H9 (cell line): ENCODE measurements around the gene ROBO2. TPM values are rescaled to one million over a fixed set of nuclear protein-coding genes. Genes with fewer than 3 reads are reported as not detected.

Experiments used
- DNase-seq: peaks from one replicate; pipeline ENCODE4 v3.0.0-alpha.2; 2017
- H2AFZ ChIP-seq: one replicate; pipeline ENCODE4 v1.6.1; 2013; ENCODE audit warnings: mild to moderate bottlenecking, low read length, control low read depth, moderate library complexity
- H2AK5ac ChIP-seq: 2 replicates; pipeline ENCODE4 v1.6.1; 2013; ENCODE audit warnings: low read length, control low read depth, mixed read lengths; ENCODE audit not compliant: insufficient read length
- H2BK120ac ChIP-seq: one replicate; pipeline ENCODE4 v1.6.1; 2013; ENCODE audit warnings: low read depth, mild to moderate bottlenecking, low read length, control low read depth, inconsistent platforms; ENCODE audit not compliant: poor library complexity, severe bottlenecking
- H2BK12ac ChIP-seq: 2 replicates; pipeline ENCODE4 v1.6.1; 2013; ENCODE audit warnings: low read length, control low read depth, mixed read lengths, low read depth; ENCODE audit not compliant: insufficient read length
- H2BK15ac ChIP-seq: 2 replicates; pipeline ENCODE4 v1.6.1; 2013; ENCODE audit warnings: low read depth, low read length, control low read depth
- H2BK20ac ChIP-seq: one replicate; pipeline ENCODE4 v1.6.1; 2013; ENCODE audit warnings: low read depth, mild to moderate bottlenecking, low read length, control low read depth, inconsistent platforms; ENCODE audit not compliant: poor library complexity, severe bottlenecking
- H2BK5ac ChIP-seq: 2 replicates; pipeline ENCODE4 v1.6.1; 2013; ENCODE audit warnings: low read length, control low read depth, mixed read lengths; ENCODE audit not compliant: insufficient read length
- H3K14ac ChIP-seq: 2 replicates; pipeline ENCODE4 v1.6.1; 2013; ENCODE audit warnings: low read length, control low read depth; ENCODE audit not compliant: insufficient read depth
- H3K18ac ChIP-seq: 2 replicates; pipeline ENCODE4 v1.6.1; 2013; ENCODE audit warnings: low read depth, mild to moderate bottlenecking, mixed read lengths, low read length, control low read depth; ENCODE audit not compliant: insufficient read length
- H3K23ac ChIP-seq: 2 replicates; pipeline ENCODE4 v1.6.1; 2013; ENCODE audit warnings: low read length, control low read depth, mixed read lengths, low read depth; ENCODE audit not compliant: insufficient read length
- H3K23me2 ChIP-seq: 2 replicates; pipeline ENCODE4 v1.6.1; 2013; ENCODE audit warnings: low read depth, mild to moderate bottlenecking, mixed read lengths, low read length, control low read depth; ENCODE audit not compliant: insufficient read length, poor library complexity, severe bottlenecking
- H3K27ac ChIP-seq: 2 replicates; pipeline ENCODE4 v1.5.1; 2013; ENCODE audit warnings: low read length, control low read depth, mixed read lengths, low read depth; ENCODE audit not compliant: insufficient read length
- H3K27me3 ChIP-seq: 2 replicates; pipeline ENCODE4 v1.6.1; 2013; ENCODE audit warnings: low read length, control low read depth, inconsistent platforms; ENCODE audit not compliant: insufficient read depth
- H3K4ac ChIP-seq: 2 replicates; pipeline ENCODE4 v1.6.1; 2013; ENCODE audit warnings: low read depth, mild to moderate bottlenecking, control low read depth, inconsistent platforms, low read length, moderate library complexity
- H3K4me1 ChIP-seq: 2 replicates; pipeline ENCODE4 v1.6.1; 2013; ENCODE audit warnings: low read length, control low read depth, inconsistent platforms; ENCODE audit not compliant: insufficient read depth
- H3K4me2 ChIP-seq: 2 replicates; pipeline ENCODE4 v1.6.1; 2013; ENCODE audit warnings: low read length, control low read depth, mixed read lengths; ENCODE audit not compliant: insufficient read length, insufficient read depth
- H3K56ac ChIP-seq: 2 replicates; pipeline ENCODE4 v1.6.1; 2013; ENCODE audit warnings: low read depth, mild to moderate bottlenecking, mixed read lengths, low read length, control low read depth; ENCODE audit not compliant: insufficient read length
- H3K79me1 ChIP-seq: 2 replicates; pipeline ENCODE4 v1.6.1; 2013; ENCODE audit warnings: low read depth, mild to moderate bottlenecking, moderate library complexity, low read length, control low read depth, inconsistent platforms; ENCODE audit not compliant: insufficient read depth, poor library complexity, severe bottlenecking
- H3K79me2 ChIP-seq: 2 replicates; pipeline ENCODE4 v1.6.1; 2013; ENCODE audit warnings: low read length, control low read depth, inconsistent platforms; ENCODE audit not compliant: insufficient read depth
- H3K9ac ChIP-seq: 2 replicates; pipeline ENCODE4 v1.6.1; 2013; ENCODE audit warnings: low read length, control low read depth, mixed read lengths; ENCODE audit not compliant: insufficient read length; ENCODE audit errors: extremely low read depth
- H3K9me3 ChIP-seq: one replicate; pipeline ENCODE4 v1.6.1; 2013; ENCODE audit warnings: low read depth, low read length, inconsistent platforms; ENCODE audit not compliant: control insufficient read depth
- H3T11ph ChIP-seq: one replicate; pipeline ENCODE4 v1.6.1; 2013; ENCODE audit warnings: mild to moderate bottlenecking, low read length, control low read depth, inconsistent platforms
- H4K20me1 ChIP-seq: one replicate; pipeline ENCODE4 v1.6.1; 2013; ENCODE audit not compliant: control insufficient read depth, insufficient read length, insufficient read depth
- H4K5ac ChIP-seq: 2 replicates; pipeline ENCODE4 v1.6.1; 2013; ENCODE audit warnings: low read depth, mild to moderate bottlenecking, mixed read lengths, low read length, control low read depth; ENCODE audit not compliant: insufficient read length
- H4K8ac ChIP-seq: replicated peaks from 2 replicates; pipeline ENCODE4 v1.6.1; 2013; ENCODE audit warnings: low read length, control low read depth, mixed read lengths, low read depth; ENCODE audit not compliant: insufficient read length
- H4K91ac ChIP-seq: 2 replicates; pipeline ENCODE4 v1.6.1; 2013; ENCODE audit warnings: low read depth, mild to moderate bottlenecking, moderate library complexity, mixed read lengths, low read length, control low read depth; ENCODE audit not compliant: insufficient read length
- H3K27ac Mint-ChIP-seq, 3 experiments: 2 replicates in 2 of 3; 3 replicates in 1 of 3; pipeline ENCODE4 v1.8.0; 2020 to 2021; ENCODE audit warnings: mixed read lengths in 3 of 3, mild to moderate bottlenecking in 1 of 3, moderate library complexity in 1 of 3
- H3K27me3 Mint-ChIP-seq: 2 replicates; pipeline ENCODE4 v1.8.0; 2021; ENCODE audit warnings: low read depth, mild to moderate bottlenecking, moderate library complexity, mixed read lengths
- H3K36me3 Mint-ChIP-seq, 3 experiments: 2 replicates in 2 of 3; 3 replicates in 1 of 3; pipeline ENCODE4 v1.8.0; 2020 to 2021; ENCODE audit warnings: low read depth in 3 of 3, mixed read lengths in 3 of 3; ENCODE audit not compliant: insufficient read depth in 1 of 3
- H3K4me1 Mint-ChIP-seq, 2 experiments: 2 replicates each; pipeline ENCODE4 v1.8.0; 2020; ENCODE audit warnings: mixed read lengths in 2 of 2
- H3K4me3 Mint-ChIP-seq, 2 experiments: 2 replicates in 1 of 2; 3 replicates in 1 of 2; pipeline ENCODE4 v1.8.0; 2020 to 2021; ENCODE audit warnings: mild to moderate bottlenecking in 2 of 2, mixed read lengths in 2 of 2, moderate library complexity in 1 of 2
- H3K9me3 Mint-ChIP-seq, 2 experiments: 2 replicates in 1 of 2; 3 replicates in 1 of 2; pipeline ENCODE4 v1.8.0; 2020; ENCODE audit warnings: mild to moderate bottlenecking in 2 of 2, mixed read lengths in 2 of 2, moderate library complexity in 1 of 2
- WGBS: extraction: QIAGEN DNeasy Blood & Tissue Kit; methylation state at CpG from one replicate; pipeline ENCODE4 v1.1.7; 2013; ENCODE audit warnings: missing lambda C conversion rate, low lambda C conversion rate, mixed read lengths; ENCODE audit not compliant: insufficient read length; ENCODE audit errors: extremely low coverage; 5-methylcytosine and 5-hydroxymethylcytosine counted together
- total RNA-seq: library from RNA; stranded (reverse); gene quantifications from 2 replicates; pipeline ENCODE4 v1.2.1, GENCODE V29; 2021
- TF ChIP-seq, protein P1 (sequence below): fragments of 200-600 bp; sonication (generic); conservative IDR thresholded peaks from 3 replicates; pipeline ENCODE4 v1.8.0; 2021; ENCODE audit warnings: antibody characterized with exemption, mild to moderate bottlenecking

Gene ROBO2
- total RNA-seq, 1 experiment from 2014 or later, result 2.3 TPM

DNA sequence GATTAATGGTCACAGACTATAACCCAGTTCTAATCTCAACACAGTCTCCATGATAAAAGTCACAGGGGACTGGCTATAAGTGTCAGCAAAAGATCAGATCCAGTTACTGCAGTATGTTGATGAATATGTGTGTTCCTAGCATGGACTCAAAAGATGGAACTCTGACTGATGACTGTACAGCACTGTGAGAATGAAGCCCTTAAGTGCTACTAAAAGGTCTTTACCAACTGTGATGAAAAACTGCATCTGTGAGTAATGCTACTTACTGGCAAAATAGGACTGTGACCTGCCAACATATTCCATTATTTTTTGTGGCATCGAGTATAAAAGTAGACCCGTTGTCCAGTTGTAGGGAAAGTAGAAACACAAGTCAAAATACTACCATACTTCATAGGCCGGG, 284.2 kb downstream of the ROBO2 start:
- Histone ChIP-seq H4K91ac (no peak overlapping the region), H2BK15ac (no peak overlapping the region), H2AK5ac (no peak overlapping the region), H3K27ac (no peak overlapping the region), H3K23ac (no peak overlapping the region), H3T11ph (no peak overlapping the region), H4K8ac (no peak overlapping the region), H4K5ac (no peak overlapping the region), H3K4me1 (no peaks in the 10 kb centered on the region), H2BK12ac (no peak overlapping the region), H3K56ac (no peak overlapping the region), H3K27me3 (no peaks in the 10 kb centered on the region), H2BK20ac (no peak overlapping the region), H3K14ac (no peak overlapping the region), H3K18ac (no peak overlapping the region), H3K79me1 (no peaks in the 10 kb centered on the region), H3K4ac (no peak overlapping the region), H3K9me3 (no peaks in the 10 kb centered on the region), H4K20me1 (no peaks in the 10 kb centered on the region), H2BK120ac (no peak overlapping the region), H2BK5ac (no peak overlapping the region), H3K23me2 (no peaks in the 10 kb centered on the region), H3K9ac (no peak overlapping the region), H2AFZ (no peak overlapping the region), H3K79me2 (no peaks in the 10 kb centered on the region), H3K4me2 (no peak overlapping the region)
- TF ChIP-seq, protein P1, sequence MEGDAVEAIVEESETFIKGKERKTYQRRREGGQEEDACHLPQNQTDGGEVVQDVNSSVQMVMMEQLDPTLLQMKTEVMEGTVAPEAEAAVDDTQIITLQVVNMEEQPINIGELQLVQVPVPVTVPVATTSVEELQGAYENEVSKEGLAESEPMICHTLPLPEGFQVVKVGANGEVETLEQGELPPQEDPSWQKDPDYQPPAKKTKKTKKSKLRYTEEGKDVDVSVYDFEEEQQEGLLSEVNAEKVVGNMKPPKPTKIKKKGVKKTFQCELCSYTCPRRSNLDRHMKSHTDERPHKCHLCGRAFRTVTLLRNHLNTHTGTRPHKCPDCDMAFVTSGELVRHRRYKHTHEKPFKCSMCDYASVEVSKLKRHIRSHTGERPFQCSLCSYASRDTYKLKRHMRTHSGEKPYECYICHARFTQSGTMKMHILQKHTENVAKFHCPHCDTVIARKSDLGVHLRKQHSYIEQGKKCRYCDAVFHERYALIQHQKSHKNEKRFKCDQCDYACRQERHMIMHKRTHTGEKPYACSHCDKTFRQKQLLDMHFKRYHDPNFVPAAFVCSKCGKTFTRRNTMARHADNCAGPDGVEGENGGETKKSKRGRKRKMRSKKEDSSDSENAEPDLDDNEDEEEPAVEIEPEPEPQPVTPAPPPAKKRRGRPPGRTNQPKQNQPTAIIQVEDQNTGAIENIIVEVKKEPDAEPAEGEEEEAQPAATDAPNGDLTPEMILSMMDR, result no peak
- H3K9me3 Mint-ChIP-seq, result no peaks in the 10 kb centered on the region; a peak in 1 of 5 replicates
- H3K4me3 Mint-ChIP-seq, result no peak overlapping the region
- WGBS, result no CpG with 5 or more reads among the region's 3 CpGs
- DNase-seq, result no peak
- no peaks in the 10 kb centered on the region for H3K27me3 Mint-ChIP-seq
- H3K4me1 Mint-ChIP-seq, result peaks cover 7 to 8% of the 10 kb centered on the region in 2 experiments
- H3K27ac Mint-ChIP-seq, result no peak overlapping the region
- H3K36me3 Mint-ChIP-seq, result no peaks in the 10 kb centered on the region; a peak in 1 of 7 replicates
